Testis (tissue), 3 donors: ENCODE data around the gene KLK10. TPM values are rescaled to one million over a fixed set of nuclear protein-coding genes. Genes with fewer than 3 reads are reported as not detected.

Experiments
- DNase-seq: peaks from one replicate; pipeline ENCODE4 v3.0.0-alpha.2; 2019
- H3K27ac ChIP-seq, 2 donors: fragments of 200-600 bp; sonication (generic); one replicate each; pipeline ENCODE4 v1.5.1; 2019
- H3K27me3 ChIP-seq: fragments of 200-600 bp; sonication (generic); one replicate; pipeline ENCODE4 v1.5.1; 2019
- H3K36me3 ChIP-seq: fragments of 200-600 bp; sonication (generic); one replicate; pipeline ENCODE4 v1.5.1; 2017; ENCODE audit warnings: low read depth; ENCODE audit errors: missing control alignments
- H3K4me1 ChIP-seq: fragments of 200-600 bp; sonication (generic); one replicate; pipeline ENCODE4 v1.5.1; 2019
- H3K4me3 ChIP-seq, 2 donors: fragments of 200-600 bp; sonication (generic); one replicate each; pipeline ENCODE4 v1.5.1; 2017 to 2019
- H3K9me3 ChIP-seq: fragments of 200-600 bp; sonication (generic); one replicate; pipeline ENCODE4 v1.5.1; 2017
- CTCF ChIP-seq, 3 experiments: fragments of 450-650 bp in 2 of 3; fragments of 200-600 bp in 1 of 3; sonication (generic) in 1 of 3; IDR thresholded peaks; one replicate each; pipeline ENCODE4 v1.5.1; 2016 to 2019; ENCODE audit warnings: antibody characterized with exemption in 3 of 3, mild to moderate bottlenecking in 2 of 3, moderate library complexity in 1 of 3
- POLR2A ChIP-seq: fragments of 450-650 bp; IDR thresholded peaks from one replicate; pipeline ENCODE4 v1.6.1; 2017; ENCODE audit warnings: antibody characterized with exemption, mild to moderate bottlenecking, moderate library complexity
- WGBS, 2 donors: methylation state at CpG; one replicate each; pipeline ENCODE4 v1.1.5; 2018; 5-methylcytosine and 5-hydroxymethylcytosine counted together
- intact Hi-C: fragments of 100-400 bp; cut with DNase I; formaldehyde crosslinking; loops from one replicate; pipeline ENCODE4 v1.15.1; 2023; ENCODE audit warnings: low total_unique reads
- polyA plus RNA-seq: library from polyadenylated mRNA; stranded (reverse); fragments of 350-450 nt; fragmentation: Illumina TruSeq; extraction: RNeasy Lipid Tissue Mini Kit (QIAGEN cat#74804); gene quantifications from one replicate; pipeline ENCODE4 v1.2.3, GENCODE V29; 2014; ENCODE audit warnings: low read depth, low replicate concordance; ENCODE audit not compliant: insufficient read depth
- total RNA-seq, 2 donors: library from RNA; depleted of rRNA; stranded (reverse); fragments of >200 nt; gene quantifications; one replicate each; pipeline ENCODE4 v1.2.3, GENCODE V29; 2016

Gene KLK10
- total and polyA plus RNA-seq, 3 donors from 2014 or later: 9.2 to 15.7 (median 15.6) TPM

- TF ChIP-seq POLR2A (no peak), CTCF (IDR thresholded peaks at IDR 0.05) (no peak)
- no peaks in the 10 kb centered on the region for H3K9me3 ChIP-seq
- H3K4me3 ChIP-seq: no peak overlapping the region
- DNase-seq: no peak
- no peaks in the 10 kb centered on the region for H3K36me3 ChIP-seq
- H3K27ac ChIP-seq: no peak overlapping the region
- H3K27me3 ChIP-seq: no peaks in the 10 kb centered on the region
- no peaks in the 10 kb centered on the region for H3K4me1 ChIP-seq
- intact Hi-C loops: no loop called here
- 72 to 84% methylated on average over 3 of the region's 3 CpGs for WGBS, 2 donors
Observed at GRCh38 chr19:51007488-51007887, 12.0 kb downstream of the KLK10 start.

GRCh38 chr19:51006406-51006805 is 13.1 kb downstream of the KLK10 start:
- TF ChIP-seq POLR2A (no peak), CTCF (IDR thresholded peaks at IDR 0.05) (no peak)
- no peak for DNase-seq
- H3K27me3 ChIP-seq: no peaks in the 10 kb centered on the region
- no peak overlapping the region for H3K27ac ChIP-seq
- no peaks in the 10 kb centered on the region for H3K9me3 ChIP-seq
- no peak overlapping the region for H3K4me3 ChIP-seq
- no peaks in the 10 kb centered on the region for H3K4me1 ChIP-seq
- WGBS, 2 donors: 62 to 66% methylated on average over 7 to 8 of the region's 8 CpGs
- intact Hi-C loops: no loop called here
- H3K36me3 ChIP-seq: no peaks in the 10 kb centered on the region

GRCh38 chr19:51005248-51005647 is 14.3 kb downstream of the KLK10 start:
- Histone ChIP-seq H3K27ac (no peak overlapping the region), H3K9me3 (no peaks in the 10 kb centered on the region), H3K36me3 (no peaks in the 10 kb centered on the region), H3K4me1 (no peaks in the 10 kb centered on the region), H3K27me3 (no peaks in the 10 kb centered on the region), H3K4me3 (no peak overlapping the region)
- TF ChIP-seq POLR2A: no peak
- TF ChIP-seq CTCF (IDR thresholded peaks at IDR 0.05): no peak
- 78 to 90% methylated on average over 1 of the region's 1 CpG for WGBS, 2 donors
- intact Hi-C loops: no loop called here
- no peak for DNase-seq

- Histone ChIP-seq H3K4me1 (no peaks in the 10 kb centered on the region), H3K36me3 (no peaks in the 10 kb centered on the region), H3K9me3 (no peaks in the 10 kb centered on the region), H3K27me3 (no peaks in the 10 kb centered on the region), H3K4me3 (peak overlapping the region; percentile 26 to 42), H3K27ac (no peak overlapping the region)
- 61 to 69% methylated on average over 7 of the region's 7 CpGs for WGBS, 2 donors
- DNase-seq: no peak
- no peak for TF ChIP-seq POLR2A
- TF ChIP-seq CTCF (IDR thresholded peaks at IDR 0.05): no peak
- intact Hi-C loops: no loop called here
Observed at GRCh38 chr19:51003316-51003715, 16.2 kb downstream of the KLK10 start.

- Histone ChIP-seq H3K4me3 (peak overlapping the region; percentile 26 to 42), H3K4me1 (no peaks in the 10 kb centered on the region), H3K36me3 (no peaks in the 10 kb centered on the region), H3K9me3 (no peaks in the 10 kb centered on the region), H3K27ac (no peak overlapping the region), H3K27me3 (no peaks in the 10 kb centered on the region)
- TF ChIP-seq CTCF (IDR thresholded peaks at IDR 0.05) (no peak), POLR2A (no peak)
- WGBS, 2 donors: 54 to 60% methylated on average over 26 to 42 of the region's 42 CpGs
- DNase-seq: peak; percentile 89
- intact Hi-C loops: no loop called here
Observed at GRCh38 chr19:51002542-51003311, 16.8 kb downstream of the KLK10 start.
